HepG2 (cell line): ENCODE data around the gene MASP1. TPM values are rescaled to one million over a fixed set of nuclear protein-coding genes. Genes with fewer than 3 reads are reported as not detected.

ENCODE experiments used
- ADNP ChIP-seq: sonication (generic); formaldehyde crosslinking; IDR thresholded peaks from 2 replicates; pipeline ENCODE4 v1.4.0; 2020; ENCODE audit warnings: missing genetic modification reagents
- EZH2 ChIP-seq: conservative IDR thresholded peaks from 2 replicates; pipeline ENCODE4 v1.6.1; 2012; ENCODE audit warnings: mild to moderate bottlenecking, low read depth, low read length, moderate library complexity
- FOXA3 ChIP-seq: IDR thresholded peaks from 2 replicates; pipeline ENCODE4 v1.6.1; 2016; ENCODE audit warnings: missing genetic modification reagents, missing compliant biosample characterization
- HES4 ChIP-seq: sonication (generic); formaldehyde crosslinking; IDR thresholded peaks from 2 replicates; pipeline ENCODE4 v1.9.0; 2021; ENCODE audit warnings: mild to moderate bottlenecking, missing genetic modification reagents, borderline replicate concordance
- MAX ChIP-seq: IDR thresholded peaks from 2 replicates; pipeline ENCODE4 v1.6.1; 2012; ENCODE audit warnings: inconsistent platforms
- MIER2 ChIP-seq: IDR thresholded peaks from 2 replicates; pipeline ENCODE4 v1.6.1; 2016; ENCODE audit warnings: missing biosample characterization, missing genetic modification reagents
- MZF1 ChIP-seq: sonication (generic); formaldehyde crosslinking; IDR thresholded peaks from 2 replicates; pipeline ENCODE4 v1.8.1; 2023; ENCODE audit warnings: mild to moderate bottlenecking, missing genetic modification reagents, borderline replicate concordance
- ONECUT2 ChIP-seq: sonication (generic); formaldehyde crosslinking; IDR thresholded peaks from 2 replicates; pipeline ENCODE4 v1.4.0; 2020; ENCODE audit warnings: missing genetic modification reagents
- SMAD9 ChIP-seq: sonication (generic); formaldehyde crosslinking; IDR thresholded peaks from 2 replicates; pipeline ENCODE4 v1.5.1; 2020; ENCODE audit warnings: mild to moderate bottlenecking, missing genetic modification reagents
- ZHX1 ChIP-seq: sonication (generic); formaldehyde crosslinking; IDR thresholded peaks from 2 replicates; pipeline ENCODE4 v1.8.1; 2022; ENCODE audit warnings: low read depth, mild to moderate bottlenecking, missing genetic modification reagents
- ZNF343 ChIP-seq: sonication (generic); formaldehyde crosslinking; IDR thresholded peaks from 2 replicates; pipeline ENCODE4 v1.4.0; 2020; ENCODE audit warnings: mild to moderate bottlenecking, missing genetic modification reagents
- ZNF772 ChIP-seq: sonication (generic); formaldehyde crosslinking; IDR thresholded peaks from 2 replicates; pipeline ENCODE4 v1.5.0; 2020; ENCODE audit warnings: mild to moderate bottlenecking, missing genetic modification reagents
- ZSCAN9 ChIP-seq: IDR thresholded peaks from 2 replicates; pipeline ENCODE4 v1.6.1; 2016; ENCODE audit warnings: borderline replicate concordance
- polyA plus RNA-seq, 8 experiments: library from polyadenylated mRNA; depleted of rRNA in 3 of 8; stranded (reverse) in 7 of 8; unstranded in 1 of 8; fragments of >200 nt; fragmentation: Illumina TruSeq in 4 of 8; extraction: Trizol in 4 of 8; gene quantifications; 2 replicates each; pipeline versions ENCODE4 v1.2.1 to v1.2.3, GENCODE V29; 2011 to 2016; ENCODE audit warnings: low read depth in 4 of 8, missing spikeins in 1 of 8, mixed read lengths in 1 of 8; ENCODE audit not compliant: insufficient read depth in 1 of 8
- total RNA-seq, 5 experiments: library from RNA; depleted of rRNA; stranded (reverse); fragments of >200 nt; fragmentation: Illumina TruSeq; extraction: Trizol; gene quantifications; 2 replicates each; pipeline ENCODE4 v1.2.3, GENCODE V29; 2016; ENCODE audit warnings: low read depth in 1 of 5
- TF ChIP-seq, protein P1 (sequence below): sonication (generic); formaldehyde crosslinking; IDR thresholded peaks from 2 replicates; pipeline ENCODE4 v1.9.0; 2021; ENCODE audit warnings: mild to moderate bottlenecking, missing genetic modification reagents
- TF ChIP-seq, protein P2 (sequence below): sonication (generic); formaldehyde crosslinking; IDR thresholded peaks from 2 replicates; pipeline ENCODE4 v1.4.0; 2020; ENCODE audit warnings: mild to moderate bottlenecking, missing genetic modification reagents
- TF ChIP-seq, protein P3 (sequence below): sonication (generic); formaldehyde crosslinking; IDR thresholded peaks from 2 replicates; pipeline ENCODE4 v1.8.1; 2023; ENCODE audit warnings: mild to moderate bottlenecking, moderate library complexity, missing genetic modification reagents
- TF ChIP-seq, protein P4 (sequence below): sonication (generic); formaldehyde crosslinking; IDR thresholded peaks from 2 replicates; pipeline ENCODE4 v1.8.0; 2022; ENCODE audit warnings: mild to moderate bottlenecking, missing genetic modification reagents, borderline replicate concordance

The MASP1 gene
- total and polyA plus RNA-seq, 2 of the 13 experiments (the other 11 are each of a cell fraction or from before 2014, with no cell fraction given): 10.8 to 56.0 TPM

DNA sequence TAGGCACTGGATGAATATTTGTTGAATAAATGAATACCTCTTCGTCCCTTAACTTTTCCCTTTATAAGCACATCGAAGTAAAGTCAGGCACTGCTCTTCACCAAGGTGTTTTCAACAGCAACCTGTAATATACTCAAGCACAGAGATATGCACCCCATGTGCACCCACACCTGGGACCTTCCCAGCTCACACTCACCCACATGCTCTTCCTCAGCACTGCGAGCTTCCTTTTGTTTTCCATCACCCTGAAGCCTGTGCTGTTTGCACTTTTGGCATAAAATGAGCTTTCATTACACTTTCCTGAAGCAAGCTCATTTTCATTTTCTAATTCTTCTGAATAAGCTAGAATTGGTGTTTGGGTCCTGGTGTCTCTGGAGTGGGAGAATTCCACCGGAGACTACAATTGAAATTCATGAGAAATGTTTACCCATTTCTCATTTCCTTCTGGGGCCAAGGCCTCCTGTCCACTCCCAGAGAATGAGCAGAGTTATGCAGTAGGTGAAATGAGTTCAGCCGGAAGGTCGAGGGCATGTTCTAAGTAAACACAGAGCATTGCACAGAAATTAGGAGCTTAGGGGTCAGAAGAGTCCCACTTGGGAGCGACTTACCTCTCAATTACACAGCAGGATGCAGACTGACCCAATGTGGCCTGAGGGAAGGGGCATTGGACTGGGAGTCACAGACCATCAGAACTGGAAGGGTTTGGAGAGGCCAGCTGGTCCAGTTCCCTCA lies 15.0 kb downstream of the MASP1 start (continued):
- TF ChIP-seq, protein P1, sequence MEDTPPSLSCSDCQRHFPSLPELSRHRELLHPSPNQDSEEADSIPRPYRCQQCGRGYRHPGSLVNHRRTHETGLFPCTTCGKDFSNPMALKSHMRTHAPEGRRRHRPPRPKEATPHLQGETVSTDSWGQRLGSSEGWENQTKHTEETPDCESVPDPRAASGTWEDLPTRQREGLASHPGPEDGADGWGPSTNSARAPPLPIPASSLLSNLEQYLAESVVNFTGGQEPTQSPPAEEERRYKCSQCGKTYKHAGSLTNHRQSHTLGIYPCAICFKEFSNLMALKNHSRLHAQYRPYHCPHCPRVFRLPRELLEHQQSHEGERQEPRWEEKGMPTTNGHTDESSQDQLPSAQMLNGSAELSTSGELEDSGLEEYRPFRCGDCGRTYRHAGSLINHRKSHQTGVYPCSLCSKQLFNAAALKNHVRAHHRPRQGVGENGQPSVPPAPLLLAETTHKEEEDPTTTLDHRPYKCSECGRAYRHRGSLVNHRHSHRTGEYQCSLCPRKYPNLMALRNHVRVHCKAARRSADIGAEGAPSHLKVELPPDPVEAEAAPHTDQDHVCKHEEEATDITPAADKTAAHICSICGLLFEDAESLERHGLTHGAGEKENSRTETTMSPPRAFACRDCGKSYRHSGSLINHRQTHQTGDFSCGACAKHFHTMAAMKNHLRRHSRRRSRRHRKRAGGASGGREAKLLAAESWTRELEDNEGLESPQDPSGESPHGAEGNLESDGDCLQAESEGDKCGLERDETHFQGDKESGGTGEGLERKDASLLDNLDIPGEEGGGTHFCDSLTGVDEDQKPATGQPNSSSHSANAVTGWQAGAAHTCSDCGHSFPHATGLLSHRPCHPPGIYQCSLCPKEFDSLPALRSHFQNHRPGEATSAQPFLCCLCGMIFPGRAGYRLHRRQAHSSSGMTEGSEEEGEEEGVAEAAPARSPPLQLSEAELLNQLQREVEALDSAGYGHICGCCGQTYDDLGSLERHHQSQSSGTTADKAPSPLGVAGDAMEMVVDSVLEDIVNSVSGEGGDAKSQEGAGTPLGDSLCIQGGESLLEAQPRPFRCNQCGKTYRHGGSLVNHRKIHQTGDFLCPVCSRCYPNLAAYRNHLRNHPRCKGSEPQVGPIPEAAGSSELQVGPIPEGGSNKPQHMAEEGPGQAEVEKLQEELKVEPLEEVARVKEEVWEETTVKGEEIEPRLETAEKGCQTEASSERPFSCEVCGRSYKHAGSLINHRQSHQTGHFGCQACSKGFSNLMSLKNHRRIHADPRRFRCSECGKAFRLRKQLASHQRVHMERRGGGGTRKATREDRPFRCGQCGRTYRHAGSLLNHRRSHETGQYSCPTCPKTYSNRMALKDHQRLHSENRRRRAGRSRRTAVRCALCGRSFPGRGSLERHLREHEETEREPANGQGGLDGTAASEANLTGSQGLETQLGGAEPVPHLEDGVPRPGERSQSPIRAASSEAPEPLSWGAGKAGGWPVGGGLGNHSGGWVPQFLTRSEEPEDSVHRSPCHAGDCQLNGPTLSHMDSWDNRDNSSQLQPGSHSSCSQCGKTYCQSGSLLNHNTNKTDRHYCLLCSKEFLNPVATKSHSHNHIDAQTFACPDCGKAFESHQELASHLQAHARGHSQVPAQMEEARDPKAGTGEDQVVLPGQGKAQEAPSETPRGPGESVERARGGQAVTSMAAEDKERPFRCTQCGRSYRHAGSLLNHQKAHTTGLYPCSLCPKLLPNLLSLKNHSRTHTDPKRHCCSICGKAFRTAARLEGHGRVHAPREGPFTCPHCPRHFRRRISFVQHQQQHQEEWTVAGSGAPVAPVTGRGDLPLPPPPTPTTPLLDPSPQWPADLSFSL (CRISPR knock-in tag): no peak
- TF ChIP-seq HES4 (CRISPR knock-in tag): no peak
- TF ChIP-seq, protein P2, sequence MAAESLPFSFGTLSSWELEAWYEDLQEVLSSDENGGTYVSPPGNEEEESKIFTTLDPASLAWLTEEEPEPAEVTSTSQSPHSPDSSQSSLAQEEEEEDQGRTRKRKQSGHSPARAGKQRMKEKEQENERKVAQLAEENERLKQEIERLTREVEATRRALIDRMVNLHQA (CRISPR knock-in tag): no peak
- TF ChIP-seq ZNF772: no peak
- TF ChIP-seq EZH2: no peak
- TF ChIP-seq ZSCAN9: 0 out of 2 replicates have a peak, but pooled peaks have one; percentile 71
- no peak for TF ChIP-seq ONECUT2 (CRISPR knock-in tag)
- TF ChIP-seq MIER2: peak; percentile 73; the same call in 1 of the 2 replicates
- no peak for TF ChIP-seq MZF1 (CRISPR knock-in tag)
- TF ChIP-seq, protein P3, sequence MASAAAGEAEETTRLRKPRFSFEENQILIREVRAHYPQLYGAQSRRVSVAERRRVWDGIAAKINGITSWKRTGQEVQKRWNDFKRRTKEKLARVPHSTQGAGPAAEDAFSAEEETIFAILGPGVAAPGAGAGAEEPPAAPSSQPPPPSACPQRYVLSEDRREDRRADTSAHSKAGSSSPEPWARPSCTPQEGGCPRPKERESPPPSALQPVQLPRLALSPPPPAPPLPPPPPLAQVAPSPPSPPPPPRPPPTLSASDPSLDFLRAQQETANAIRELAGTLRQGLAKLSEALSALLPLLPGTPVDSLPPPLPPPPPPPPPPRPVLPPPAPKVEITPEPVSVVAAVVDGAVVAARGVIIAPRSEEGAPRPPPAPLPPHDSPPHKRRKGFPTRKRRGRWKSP (CRISPR knock-in tag): 0 out of 2 replicates have a peak, but pooled peaks have one; percentile 38
- TF ChIP-seq, protein P4, sequence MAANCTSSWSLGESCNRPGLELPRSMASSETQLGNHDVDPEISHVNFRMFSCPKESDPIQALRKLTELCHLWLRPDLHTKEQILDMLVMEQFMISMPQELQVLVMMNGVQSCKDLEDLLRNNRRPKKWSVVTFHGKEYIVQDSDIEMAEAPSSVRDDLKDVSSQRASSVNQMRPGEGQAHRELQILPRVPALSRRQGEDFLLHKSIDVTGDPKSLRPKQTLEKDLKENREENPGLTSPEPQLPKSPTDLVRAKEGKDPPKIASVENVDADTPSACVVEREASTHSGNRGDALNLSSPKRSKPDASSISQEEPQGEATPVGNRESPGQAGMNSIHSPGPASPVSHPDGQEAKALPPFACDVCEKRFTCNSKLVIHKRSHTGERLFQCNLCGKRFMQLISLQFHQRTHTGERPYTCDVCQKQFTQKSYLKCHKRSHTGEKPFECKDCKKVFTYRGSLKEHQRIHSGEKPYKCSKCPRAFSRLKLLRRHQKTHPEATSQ (CRISPR knock-in tag): no peak
- no peak for TF ChIP-seq ZNF343 (CRISPR knock-in tag)
- TF ChIP-seq ADNP (CRISPR knock-in tag): no peak
- TF ChIP-seq MAX: no peak
- no peak for TF ChIP-seq SMAD9 (CRISPR knock-in tag)
- peak; percentile 97 for TF ChIP-seq FOXA3 (CRISPR knock-in tag)
- TF ChIP-seq ZHX1 (CRISPR knock-in tag): no peak
